Tibial nerve (tissue), 4 donors: ENCODE results near the gene FCHSD2. TPM values are rescaled to one million over a fixed set of nuclear protein-coding genes. Genes with fewer than 3 reads are reported as not detected.

ENCODE experiments used
- DNase-seq, 2 donors: peaks; one replicate each; pipeline ENCODE4 v3.0.0-alpha.2; 2019; ENCODE audit warnings: low spot score in 2 of 2
- H3K27ac ChIP-seq, 4 donors: fragments of 200-600 bp; sonication (generic) in 3 of 4; one replicate each; pipeline ENCODE4 v1.5.1; 2017 to 2019; ENCODE audit warnings: mild to moderate bottlenecking in 1 of 4
- H3K27me3 ChIP-seq, 2 donors: fragments of 200-600 bp; sonication (generic) in 1 of 2; one replicate each; pipeline versions ENCODE4 v1.5.1 to v1.6.0; 2017 to 2019
- H3K36me3 ChIP-seq, 3 donors: fragments of 200-600 bp; sonication (generic); one replicate each; pipeline ENCODE4 v1.5.1; 2018 to 2019
- H3K4me1 ChIP-seq, 4 donors: fragments of 200-600 bp; sonication (generic) in 3 of 4; one replicate each; pipeline ENCODE4 v1.5.1; 2017 to 2019
- H3K4me3 ChIP-seq, 4 donors: fragments of 200-600 bp; sonication (generic) in 3 of 4; one replicate each; pipeline ENCODE4 v1.5.1; 2017 to 2019; ENCODE audit warnings: mild to moderate bottlenecking in 1 of 4, moderate library complexity in 1 of 4
- H3K9me3 ChIP-seq, 4 donors: fragments of 200-600 bp; sonication (generic) in 3 of 4; one replicate each; pipeline ENCODE4 v1.5.1; 2017 to 2019
- CTCF ChIP-seq, 5 experiments: fragments of 200-600 bp in 3 of 5; fragments of 450-650 bp in 2 of 5; sonication (generic) in 3 of 5; IDR thresholded peaks; one replicate each; pipeline ENCODE4 v1.5.1; 2016 to 2019; ENCODE audit warnings: antibody characterized with exemption in 5 of 5, mild to moderate bottlenecking in 3 of 5, moderate library complexity in 2 of 5
- EP300 ChIP-seq, 2 donors: sonication (generic); formaldehyde crosslinking; IDR thresholded peaks; one replicate each; pipeline ENCODE4 v1.6.1; 2017; ENCODE audit warnings: antibody characterized with exemption in 2 of 2, mild to moderate bottlenecking in 1 of 2
- POLR2A ChIP-seq, 2 donors: fragments of 450-650 bp; IDR thresholded peaks; one replicate each; pipeline ENCODE4 v1.6.1; 2017; ENCODE audit warnings: antibody characterized with exemption in 2 of 2, mild to moderate bottlenecking in 2 of 2, moderate library complexity in 2 of 2
- WGBS, 2 donors: methylation state at CpG; one replicate each; pipeline ENCODE4 v1.1.5; 2018; 5-methylcytosine and 5-hydroxymethylcytosine counted together
- total RNA-seq, 4 donors: library from RNA; depleted of rRNA; stranded (reverse); fragments of >200 nt; gene quantifications; one replicate each; pipeline ENCODE4 v1.1.0, GENCODE V29; 2016

FCHSD2 gene
- total RNA-seq, 4 donors from 2014 or later: 19.5 to 29.1 (median 22.8) TPM

- Histone ChIP-seq H3K27me3 (no peaks in the 10 kb centered on the region), H3K9me3 (peaks cover 0 to 28% (median 9%) of the 10 kb centered on the region in 4 donors), H3K4me1 (no peaks in the 10 kb centered on the region), H3K36me3 (peaks cover 0 to 35% (median 0%) of the 10 kb centered on the region in 3 donors), H3K27ac (no peak overlapping the region), H3K4me3 (no peak overlapping the region)
- no peak for DNase-seq
- 61 to 64% methylated on average over 2 of the region's 2 CpGs for WGBS, 2 donors
- TF ChIP-seq CTCF (IDR thresholded peaks at IDR 0.05) (no peak), POLR2A (IDR thresholded peaks at IDR 0.05) (no peak), EP300 (IDR thresholded peaks at IDR 0.05) (no peak)
These were observed 129.8 kb downstream of the FCHSD2 start for GRCh38 chr11:73012121-73012863.

GRCh38 chr11:73011126-73011817, 130.8 kb downstream of the FCHSD2 start:
- WGBS, 2 donors: 80 to 100% methylated on average over 1 to 2 of the region's 2 CpGs
- DNase-seq: no peak
- H3K27ac ChIP-seq: no peak overlapping the region
- no peak for TF ChIP-seq POLR2A (IDR thresholded peaks at IDR 0.05)
- no peak for TF ChIP-seq CTCF (IDR thresholded peaks at IDR 0.05)
- no peak for TF ChIP-seq EP300 (IDR thresholded peaks at IDR 0.05)
- H3K4me3 ChIP-seq: no peak overlapping the region
- no peaks in the 10 kb centered on the region for H3K4me1 ChIP-seq
- H3K36me3 ChIP-seq: peaks cover 0 to 35% (median 0%) of the 10 kb centered on the region in 3 donors
- H3K27me3 ChIP-seq: no peaks in the 10 kb centered on the region
- H3K9me3 ChIP-seq: peaks cover 0 to 28% (median 9%) of the 10 kb centered on the region in 4 donors

GRCh38 chr11:73009972-73010371, 132.1 kb downstream of the FCHSD2 start:
- Histone ChIP-seq H3K4me3 (no peak overlapping the region), H3K27me3 (no peaks in the 10 kb centered on the region), H3K27ac (no peak overlapping the region), H3K4me1 (no peaks in the 10 kb centered on the region), H3K9me3 (peaks cover 0 to 28% (median 9%) of the 10 kb centered on the region in 4 donors), H3K36me3 (peaks cover 0 to 35% (median 0%) of the 10 kb centered on the region in 3 donors)
- no peak for DNase-seq
- TF ChIP-seq POLR2A (IDR thresholded peaks at IDR 0.05): no peak
- TF ChIP-seq EP300 (IDR thresholded peaks at IDR 0.05): no peak
- TF ChIP-seq CTCF (IDR thresholded peaks at IDR 0.05): no peak

GRCh38 chr11:73004088-73004487, 138.0 kb downstream of the FCHSD2 start:
- 95 to 99% methylated on average over 3 of the region's 3 CpGs for WGBS, 2 donors
- no peak for TF ChIP-seq EP300 (IDR thresholded peaks at IDR 0.05)
- TF ChIP-seq POLR2A (IDR thresholded peaks at IDR 0.05): no peak
- no peak for TF ChIP-seq CTCF (IDR thresholded peaks at IDR 0.05)
- Histone ChIP-seq H3K4me3 (no peak overlapping the region), H3K27me3 (no peaks in the 10 kb centered on the region), H3K9me3 (peaks cover 0 to 3% (median 1%) of the 10 kb centered on the region in 4 donors), H3K27ac (no peak overlapping the region), H3K4me1 (peaks cover 0 to 6% (median 0%) of the 10 kb centered on the region in 4 donors), H3K36me3 (peaks cover 0 to 3% (median 0%) of the 10 kb centered on the region in 3 donors)
- no peak for DNase-seq

- DNase-seq: no peak
- Histone ChIP-seq H3K9me3 (no peaks in the 10 kb centered on the region), H3K4me3 (no peak overlapping the region), H3K27me3 (no peaks in the 10 kb centered on the region), H3K36me3 (no peaks in the 10 kb centered on the region), H3K27ac (no peak overlapping the region), H3K4me1 (peaks cover 0 to 6% (median 0%) of the 10 kb centered on the region in 4 donors)
- no peak for TF ChIP-seq CTCF (IDR thresholded peaks at IDR 0.05)
- TF ChIP-seq EP300 (IDR thresholded peaks at IDR 0.05): no peak
- TF ChIP-seq POLR2A (IDR thresholded peaks at IDR 0.05): no peak
These were observed 139.0 kb downstream of the FCHSD2 start for GRCh38 chr11:73003088-73003487.
